CD8-positive, alpha-beta memory T cell (primary cell): ENCODE data around the gene MINDY1. TPM values are rescaled to one million over a fixed set of nuclear protein-coding genes. Genes with fewer than 3 reads are reported as not detected.
A peak's percentile ranks its signal among the peaks of the same experiment; 100 is the strongest.

Source experiments
- CTCF ChIA-PET: fragments of 350-600 bp; sonication (Branson Sonifier 250); formaldehyde crosslinking; loops from one replicate; lab custom pipeline; 2021; ENCODE audit warnings: antibody characterized with exemption; lab: Charles Lee
- POLR2A ChIA-PET: fragments of 350-600 bp; sonication (Branson Sonifier 250); formaldehyde crosslinking; loops from one replicate; lab custom pipeline; 2021; ENCODE audit warnings: antibody characterized with exemption; lab: Charles Lee
- DNase-seq, 5 donors: peaks; one replicate each; pipeline versions ENCODE4 v3.0.0 to v3.0.0-alpha.2; 2020 to 2022; ENCODE audit warnings: mixed read lengths in 1 of 5
- H3K27ac ChIP-seq: one replicate; pipeline ENCODE4 v1.7.0; 2013; ENCODE audit warnings: low read depth, mild to moderate bottlenecking, low read length, moderate library complexity
- H3K27me3 ChIP-seq: 2 replicates; pipeline ENCODE4 v1.7.0; 2013; ENCODE audit warnings: low read length, mild to moderate bottlenecking; ENCODE audit not compliant: insufficient read depth, poor library complexity, severe bottlenecking
- H3K36me3 ChIP-seq: 2 replicates; pipeline ENCODE4 v1.7.0; 2013; ENCODE audit warnings: mild to moderate bottlenecking, low read length, moderate library complexity; ENCODE audit not compliant: insufficient read depth
- H3K4me1 ChIP-seq: 2 replicates; pipeline ENCODE4 v1.7.0; 2013; ENCODE audit warnings: mild to moderate bottlenecking, low read length, moderate library complexity; ENCODE audit not compliant: insufficient read depth
- H3K4me3 ChIP-seq: 2 replicates; pipeline ENCODE4 v1.7.0; 2013; ENCODE audit warnings: mild to moderate bottlenecking, low read length
- H3K9me3 ChIP-seq: 2 replicates; pipeline ENCODE4 v1.7.0; 2013; ENCODE audit warnings: mild to moderate bottlenecking, low read length
- H3K27ac Mint-ChIP-seq, 8 donors: one replicate each; pipeline ENCODE4 v1.8.0; 2020 to 2021; ENCODE audit warnings: mixed read lengths in 8 of 8, mild to moderate bottlenecking in 6 of 8, inconsistent platforms in 3 of 8, moderate library complexity in 3 of 8
- H3K27me3 Mint-ChIP-seq, 2 donors: one replicate each; pipeline ENCODE4 v1.8.0; 2020 to 2021; ENCODE audit warnings: mixed read lengths in 2 of 2, mild to moderate bottlenecking in 1 of 2, moderate library complexity in 1 of 2
- H3K36me3 Mint-ChIP-seq, 3 donors: one replicate each; pipeline ENCODE4 v1.8.0; 2020 to 2021; ENCODE audit warnings: mixed read lengths in 3 of 3, inconsistent platforms in 1 of 3, mild to moderate bottlenecking in 1 of 3
- H3K4me1 Mint-ChIP-seq, 3 donors: one replicate each; pipeline ENCODE4 v1.8.0; 2020 to 2021; ENCODE audit warnings: mixed read lengths in 3 of 3, inconsistent platforms in 1 of 3, mild to moderate bottlenecking in 1 of 3
- H3K4me3 Mint-ChIP-seq, 7 donors: one replicate each; pipeline ENCODE4 v1.8.0; 2020 to 2021; ENCODE audit warnings: mixed read lengths in 7 of 7, mild to moderate bottlenecking in 6 of 7, moderate library complexity in 4 of 7, inconsistent platforms in 2 of 7
- H3K9me3 Mint-ChIP-seq, 5 donors: one replicate each; pipeline ENCODE4 v1.8.0; 2020 to 2022; ENCODE audit warnings: mixed read lengths in 5 of 5, mild to moderate bottlenecking in 3 of 5, moderate library complexity in 2 of 5, inconsistent platforms in 1 of 5
- polyA plus RNA-seq: library from polyadenylated mRNA; unstranded; fragments of 300-500 nt; fragmentation: Illumina TruSeq; gene quantifications from one replicate; pipeline ENCODE4 v1.2.3, GENCODE V29; 2021
- total RNA-seq, 2 experiments: library from RNA; stranded (reverse); gene quantifications; one replicate each; pipeline ENCODE4 v1.2.3, GENCODE V29; 2021

The MINDY1 gene
- total and polyA plus RNA-seq, 3 experiments from 2014 or later: 1.8 to 6.3 (median 5.7) TPM

GRCh38 chr1:151011154-151011850, 4.6 kb upstream of the MINDY1 start:
- peak overlapping the region in 2 of 7 donors; percentile 31 to 70 for H3K4me3 Mint-ChIP-seq
- peaks cover 0 to 36% (median 1%) of the 10 kb centered on the region in 3 donors for H3K36me3 Mint-ChIP-seq
- H3K9me3 ChIP-seq: no peaks in the 10 kb centered on the region
- no peaks in the 10 kb centered on the region for H3K27me3 ChIP-seq
- H3K4me1 Mint-ChIP-seq: peaks cover 52 to 69% (median 68%) of the 10 kb centered on the region in 3 donors
- no peak for DNase-seq
- ChIA-PET POLR2A (no interaction called here), CTCF (interaction anchor here (0.5 to 1.6 kb wide), 4 partner anchors 13 to 224 kb away, joined by 3 to 7 read pairs (median 4); partner anchors contain the start of gene CDC42SE1)
- no peak overlapping the region for H3K27ac ChIP-seq
- no peaks in the 10 kb centered on the region for H3K9me3 Mint-ChIP-seq
- peak overlapping the region; percentile 19 to 77 (median 57) for H3K27ac Mint-ChIP-seq
- no peaks in the 10 kb centered on the region for H3K36me3 ChIP-seq
- H3K4me3 ChIP-seq: no peak overlapping the region
- no peaks in the 10 kb centered on the region for H3K27me3 Mint-ChIP-seq
- H3K4me1 ChIP-seq: peaks cover 44% of the 10 kb centered on the region

DNA sequence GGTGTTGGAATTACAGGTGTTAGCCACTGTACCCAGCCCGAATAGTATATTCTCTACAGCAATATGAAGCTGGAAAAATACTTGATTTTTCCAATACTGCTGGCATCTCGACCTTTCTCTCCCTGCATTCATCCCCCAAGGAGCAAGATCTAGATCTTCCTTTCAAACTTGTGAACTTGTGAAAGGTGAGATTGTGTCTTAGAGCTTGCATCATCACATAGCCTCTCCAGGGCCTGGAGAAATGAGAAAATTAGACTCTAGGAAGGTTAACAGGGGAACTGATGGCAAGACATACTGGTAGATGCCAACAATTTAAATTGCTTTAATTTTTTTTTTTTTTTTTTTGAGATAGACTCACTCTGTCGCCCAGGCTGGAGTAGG, 3.6 kb upstream of the MINDY1 start:
- H3K27ac ChIP-seq: no peak overlapping the region
- no peak for DNase-seq
- CTCF ChIA-PET: interaction anchor here (2.9 kb wide), 1 partner anchor 14 kb away, joined by 7 read pairs; no protein-coding TSS in a partner anchor
- H3K4me3 ChIP-seq: no peak overlapping the region
- POLR2A ChIA-PET: no interaction called here
- peaks cover 49% of the 10 kb centered on the region for H3K4me1 ChIP-seq
- Mint-ChIP-seq H3K4me3 (peak overlapping the region in 4 of 7 donors; percentile 13 to 92 (median 86)), H3K36me3 (peaks cover 0 to 32% (median 1%) of the 10 kb centered on the region in 3 donors), H3K9me3 (no peaks in the 10 kb centered on the region), H3K27ac (peak overlapping the region in 3 of 8 donors; percentile 17 to 69 (median 63)), H3K27me3 (no peaks in the 10 kb centered on the region), H3K4me1 (peaks cover 62 to 79% (median 78%) of the 10 kb centered on the region in 3 donors)
- no peaks in the 10 kb centered on the region for H3K27me3 ChIP-seq
- H3K9me3 ChIP-seq: no peaks in the 10 kb centered on the region
- H3K36me3 ChIP-seq: no peaks in the 10 kb centered on the region

DNA sequence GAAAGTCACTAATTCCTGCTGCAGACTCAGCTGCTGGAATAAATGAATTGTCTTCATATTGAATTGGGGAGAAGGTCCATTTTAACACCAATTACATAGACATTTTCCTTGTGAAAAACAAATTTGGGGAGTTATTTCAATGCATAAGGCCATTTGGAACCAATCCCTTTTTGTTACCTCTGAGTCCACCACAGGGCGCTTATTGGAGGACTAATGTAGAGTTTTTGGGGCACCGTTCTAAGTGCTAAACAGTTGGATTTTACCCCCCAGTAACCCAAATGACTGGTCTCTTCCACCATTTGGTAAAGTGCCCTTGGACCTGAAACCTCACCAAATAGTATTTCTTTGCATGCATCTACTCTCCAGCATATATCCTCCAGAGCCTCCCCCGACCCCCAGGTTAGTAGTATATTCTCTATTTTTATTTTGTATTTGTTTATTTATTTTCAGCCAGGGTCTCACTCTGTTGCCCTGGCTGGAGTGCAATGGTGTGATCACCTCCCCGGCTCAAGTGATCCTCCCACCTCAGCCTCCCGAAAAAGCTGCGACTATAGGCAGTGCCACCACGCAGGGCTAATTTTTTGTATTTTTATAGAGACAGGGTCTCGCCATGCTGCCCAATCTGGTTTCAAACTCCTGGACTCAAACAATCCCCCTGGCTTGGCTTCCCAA, 3.1 kb upstream of the MINDY1 start:
- Mint-ChIP-seq H3K4me1 (peaks cover 62 to 82% (median 79%) of the 10 kb centered on the region in 3 donors), H3K4me3 (peak overlapping the region; percentile 82 to 98 (median 93)), H3K36me3 (peaks cover 0 to 32% (median 1%) of the 10 kb centered on the region in 3 donors), H3K27ac (peak overlapping the region in 7 of 8 donors; percentile 69 to 100 (median 99)), H3K9me3 (no peaks in the 10 kb centered on the region), H3K27me3 (no peaks in the 10 kb centered on the region)
- H3K4me1 ChIP-seq: peaks cover 52% of the 10 kb centered on the region
- CTCF ChIA-PET: interaction anchor here (1.3 to 2.9 kb wide), 2 partner anchors 15 to 147 kb away, joined by 3 to 7 read pairs; partner anchors contain the start of gene TNFAIP8L2
- no peaks in the 10 kb centered on the region for H3K27me3 ChIP-seq
- H3K27ac ChIP-seq: peak overlapping the region; percentile 82
- no peaks in the 10 kb centered on the region for H3K36me3 ChIP-seq
- peak overlapping the region; percentile 69 for H3K4me3 ChIP-seq
- DNase-seq: no peak
- POLR2A ChIA-PET: interaction anchor here (0.5 to 0.6 kb wide), 2 partner anchors 48 to 235 kb away, joined by 3 to 4 read pairs; no protein-coding TSS in a partner anchor
- H3K9me3 ChIP-seq: no peaks in the 10 kb centered on the region

DNA sequence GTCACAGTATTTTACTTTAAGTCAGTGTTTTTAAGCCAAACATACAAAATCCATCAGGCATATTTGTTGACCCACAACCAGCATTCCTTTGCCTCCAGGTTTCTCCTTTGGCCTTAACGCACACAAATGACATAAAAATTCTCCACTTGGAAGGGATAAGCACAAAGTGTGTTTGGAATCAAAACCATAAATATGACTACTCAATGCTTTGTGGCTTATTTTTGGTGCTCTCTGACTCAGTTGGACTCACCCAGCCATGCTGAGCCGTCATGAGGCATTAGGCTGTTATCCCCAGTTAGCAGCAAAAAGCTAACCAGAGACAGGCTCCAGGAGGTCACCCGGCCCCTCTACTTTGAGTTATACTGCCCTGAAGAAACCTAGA, 2.5 kb upstream of the MINDY1 start:
- Histone ChIP-seq H3K36me3 (no peaks in the 10 kb centered on the region), H3K4me3 (peak overlapping the region; percentile 69), H3K9me3 (no peaks in the 10 kb centered on the region), H3K4me1 (peaks cover 54% of the 10 kb centered on the region), H3K27me3 (no peaks in the 10 kb centered on the region), H3K27ac (peak overlapping the region; percentile 82)
- H3K27ac Mint-ChIP-seq: peak overlapping the region; percentile 91 to 100 (median 99)
- H3K4me1 Mint-ChIP-seq: peaks cover 62 to 83% (median 79%) of the 10 kb centered on the region in 3 donors
- H3K9me3 Mint-ChIP-seq: no peaks in the 10 kb centered on the region
- ChIA-PET POLR2A (interaction anchor here (0.5 to 0.6 kb wide), 3 partner anchors 48 to 235 kb away, joined by 3 to 4 read pairs (median 4); no protein-coding TSS in a partner anchor), CTCF (interaction anchor here (1.3 to 2.9 kb wide), 2 partner anchors 15 to 147 kb away, joined by 3 to 7 read pairs; partner anchors contain the start of gene TNFAIP8L2)
- H3K36me3 Mint-ChIP-seq: peaks cover 0 to 27% (median 1%) of the 10 kb centered on the region in 3 donors
- H3K27me3 Mint-ChIP-seq: no peaks in the 10 kb centered on the region
- H3K4me3 Mint-ChIP-seq: peak overlapping the region; percentile 82 to 98 (median 93)
- DNase-seq: no peak

DNA sequence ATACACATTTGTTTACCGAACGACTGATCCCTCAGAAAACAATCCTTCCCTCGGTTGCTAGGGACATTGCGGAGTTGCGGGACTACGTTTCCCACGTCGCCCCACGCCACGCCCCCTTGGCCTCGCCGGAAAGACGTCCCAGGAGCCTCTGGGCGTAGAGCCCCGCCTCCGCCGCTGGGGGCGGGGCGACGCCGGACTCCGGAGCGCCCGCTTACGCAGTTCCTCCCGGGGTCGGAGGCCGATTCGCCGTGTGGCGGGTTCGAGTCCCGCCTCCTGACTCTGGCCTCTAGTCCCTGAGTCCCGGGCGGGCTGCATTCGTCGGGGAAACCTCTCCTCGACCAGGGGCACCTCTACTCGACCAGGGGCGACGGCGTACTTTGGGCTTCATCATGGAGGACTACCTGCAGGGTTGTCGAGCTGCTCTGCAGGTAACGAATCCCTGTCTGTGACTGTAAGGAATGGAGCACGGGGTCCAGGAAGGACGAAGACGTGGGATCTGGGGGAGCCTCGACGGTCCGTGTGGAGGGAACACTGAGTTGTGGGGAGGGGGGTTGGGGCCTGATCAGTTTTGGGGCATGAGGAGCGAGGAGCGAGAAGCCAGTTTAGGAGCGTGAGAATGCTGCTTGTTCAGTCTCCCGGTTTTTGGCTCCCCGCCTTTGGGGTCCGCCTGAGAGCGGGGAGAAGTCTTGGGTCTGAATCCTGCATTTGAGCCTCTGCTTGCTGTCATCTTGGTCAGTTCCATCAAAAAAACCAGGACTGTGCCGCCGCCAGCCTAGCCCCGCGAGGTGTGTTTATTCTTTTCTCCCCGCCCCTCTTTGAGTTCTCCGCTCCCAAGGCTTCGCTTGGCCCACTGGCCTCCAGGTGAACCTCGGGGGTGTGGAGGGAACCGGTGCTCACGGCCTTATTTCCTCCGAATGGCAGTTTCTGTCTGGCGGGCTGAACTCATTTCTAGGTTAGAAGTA, 1.8 kb upstream of the MINDY1 start, which contains the start of gene PRUNE1:
TSS of gene PRUNE1 (plus strand) at position 206 of the 962 bp plus-strand sequence. CDS start at position 390, 184 bp downstream.
- ChIA-PET POLR2A (interaction anchor here (0.5 to 0.6 kb wide), 2 partner anchors 49 to 84 kb away, joined by 4 read pairs; no protein-coding TSS in a partner anchor), CTCF (interaction anchor here (0.7 to 2.9 kb wide), 3 partner anchors 16 to 175 kb away, joined by 3 to 7 read pairs (median 3); partner anchors contain the start of gene TNFAIP8L2)
- Histone ChIP-seq H3K36me3 (no peaks in the 10 kb centered on the region), H3K27me3 (no peaks in the 10 kb centered on the region), H3K4me1 (peaks cover 59% of the 10 kb centered on the region), H3K27ac (peak within 1 kb of the TSS; percentile 89), H3K4me3 (peak within 1 kb of the TSS; percentile 69), H3K9me3 (no peaks in the 10 kb centered on the region)
- H3K36me3 Mint-ChIP-seq: peaks cover 0 to 26% (median 1%) of the 10 kb centered on the region in 3 donors
- H3K4me3 Mint-ChIP-seq: peak within 1 kb of the TSS; percentile 82 to 98 (median 93)
- DNase-seq: peak; percentile 94 to 98 (median 96)
- peaks cover 61 to 86% (median 81%) of the 10 kb centered on the region in 3 donors for H3K4me1 Mint-ChIP-seq
- H3K9me3 Mint-ChIP-seq: no peaks in the 10 kb centered on the region
- H3K27me3 Mint-ChIP-seq: no peaks in the 10 kb centered on the region
- peak within 1 kb of the TSS; percentile 91 to 100 (median 99) for H3K27ac Mint-ChIP-seq

DNA sequence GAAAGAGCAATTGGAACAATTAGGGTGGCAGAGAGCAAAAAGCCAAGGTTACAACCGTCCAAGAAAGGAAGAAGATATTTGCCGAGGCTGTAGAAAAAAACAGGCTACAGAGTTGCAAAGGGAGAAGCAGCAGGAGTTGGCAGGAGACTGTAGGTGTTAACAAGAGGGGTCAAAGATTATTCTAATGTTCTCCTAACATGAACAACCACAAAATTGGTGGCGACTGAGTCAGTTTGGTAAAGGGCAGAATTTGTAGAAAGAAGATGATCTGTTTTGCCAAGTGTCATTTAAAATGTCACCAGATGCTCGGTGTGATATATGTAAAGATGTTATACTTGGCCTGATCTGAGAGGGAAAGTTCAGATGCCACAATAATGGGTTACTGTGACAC, 1.1 kb upstream of the MINDY1 start:
- H3K4me1 ChIP-seq: peaks cover 65% of the 10 kb centered on the region
- peak overlapping the region; percentile 69 for H3K4me3 ChIP-seq

More for the DNA sequence above, 1.1 kb upstream of the MINDY1 start:
- Histone ChIP-seq H3K36me3 (no peaks in the 10 kb centered on the region), H3K27ac (peak overlapping the region; percentile 89), H3K9me3 (no peaks in the 10 kb centered on the region), H3K27me3 (no peaks in the 10 kb centered on the region)
- peak overlapping the region; percentile 91 to 100 (median 99) for H3K27ac Mint-ChIP-seq
- H3K36me3 Mint-ChIP-seq: peaks cover 0 to 20% (median 1%) of the 10 kb centered on the region in 3 donors
- peaks cover 64 to 86% (median 81%) of the 10 kb centered on the region in 3 donors for H3K4me1 Mint-ChIP-seq
- H3K4me3 Mint-ChIP-seq: peak overlapping the region; percentile 82 to 98 (median 93)
- H3K9me3 Mint-ChIP-seq: no peaks in the 10 kb centered on the region
- POLR2A ChIA-PET: no interaction called here
- CTCF ChIA-PET: interaction anchor here (0.7 to 2.9 kb wide), 3 partner anchors 17 to 176 kb away, joined by 3 to 15 read pairs (median 7); no protein-coding TSS in a partner anchor
- no peak for DNase-seq
- H3K27me3 Mint-ChIP-seq: no peaks in the 10 kb centered on the region
